ENCODE data around the gene BMPER.

GRCh38 chr7:33933611-33934281 lies 28.4 kb downstream of the BMPER start:
- TF ChIP-seq CTCF (IDR thresholded peaks at IDR 0.05), result no peak
- no peak for TF ChIP-seq POLR2A (IDR thresholded peaks at IDR 0.05)

Data from testis (tissue), 2 donors.